AG04450 (cell line): Measurements from ENCODE around the gene VSIG10L2. TPM values are rescaled to one million over a fixed set of nuclear protein-coding genes. Genes with fewer than 3 reads are reported as not detected.

ENCODE experiments used
- CTCF ChIA-PET: fragments of 300-600, 350-600 bp; formaldehyde crosslinking; extraction: SDS; loops from one replicate; lab custom pipeline; 2022; ENCODE audit warnings: antibody characterized with exemption, inconsistent platforms; lab: Charles Lee
- POLR2A ChIA-PET: fragments of 350-600 bp; formaldehyde crosslinking; extraction: SDS; loops from one replicate; lab custom pipeline; 2021; ENCODE audit warnings: antibody characterized with exemption, inconsistent platforms; lab: Yijun Ruan, JAX
- DNase-seq: peaks from one replicate; pipeline ENCODE4 v3.0.0-alpha.2; 2011; ENCODE audit warnings: low read depth, low spot score
- H3K27ac ChIP-seq: one replicate; pipeline ENCODE4 v1.5.1; 2012; ENCODE audit warnings: low read depth, low read length, control low read depth
- H3K27me3 ChIP-seq: one replicate; pipeline ENCODE4 v1.6.0; 2012; ENCODE audit warnings: low read length; ENCODE audit not compliant: control insufficient read depth, insufficient read depth
- H3K4me3 ChIP-seq: 2 replicates; pipeline ENCODE4 v1.5.1; 2011; ENCODE audit warnings: mild to moderate bottlenecking, low read depth, low read length, control low read depth
- H3K9me3 ChIP-seq: 2 replicates; pipeline ENCODE4 v1.5.1; 2012; ENCODE audit warnings: low read length; ENCODE audit not compliant: control insufficient read depth, insufficient read depth
- CTCF ChIP-seq: IDR thresholded peaks from 2 replicates; pipeline ENCODE4 v1.5.1; 2011; ENCODE audit warnings: low read depth, low read length, control low read depth, inconsistent platforms
- polyA plus RNA-seq: library from polyadenylated mRNA; depleted of rRNA; stranded (reverse); fragments of >200 nt; gene quantifications from 2 replicates; pipeline ENCODE4 v1.2.3, GENCODE V29; 2011; rRNA removed

Gene VSIG10L2
- polyA plus RNA-seq, 1 experiment: not detected

GRCh38 chr11:125999234-125999880 is 53.5 kb downstream of the VSIG10L2 start:
- Histone ChIP-seq H3K27ac (no peak overlapping the region), H3K4me3 (no peak overlapping the region), H3K27me3 (peaks cover 2% of the 10 kb centered on the region), H3K9me3 (no peaks in the 10 kb centered on the region)
- no peak for DNase-seq
- CTCF ChIA-PET: no interaction called here
- POLR2A ChIA-PET: no interaction called here
- TF ChIP-seq CTCF: no peak

GRCh38 chr11:126002181-126002580 is 56.3 kb downstream of the VSIG10L2 start:
- H3K27ac ChIP-seq: no peak overlapping the region
- no peak overlapping the region for H3K4me3 ChIP-seq
- TF ChIP-seq CTCF: no peak
- DNase-seq: no peak
- CTCF ChIA-PET: interaction anchor here (1.7 kb wide), 1 partner anchor 192 kb away, joined by 5 read pairs; no protein-coding TSS in a partner anchor
- peaks cover 2% of the 10 kb centered on the region for H3K27me3 ChIP-seq
- H3K9me3 ChIP-seq: no peaks in the 10 kb centered on the region
- POLR2A ChIA-PET: no interaction called here

Other genes with a start within 250 kb of the VSIG10L2 start
- gene PATE1, start 199.8 kb upstream of the VSIG10L2 start, polyA plus RNA-seq: not detected in 2 replicates
- gene PATE2, start 167.2 kb upstream of the VSIG10L2 start, polyA plus RNA-seq: not detected in 2 replicates
- gene PATE3, start 157.9 kb upstream of the VSIG10L2 start, polyA plus RNA-seq: not detected in 2 replicates
- not detected in 2 replicates for gene PATE4, start 112.7 kb upstream of the VSIG10L2 start, polyA plus RNA-seq
- gene HYLS1, start 58.4 kb upstream of the VSIG10L2 start, polyA plus RNA-seq: 5.0 and 7.0 TPM in 2 replicates
- gene PUS3, start 42.8 kb upstream of the VSIG10L2 start, polyA plus RNA-seq: 9.5 and 13.2 TPM in 2 replicates
- gene DDX25, start 41.5 kb upstream of the VSIG10L2 start, polyA plus RNA-seq: not detected in 2 replicates
- gene CDON, start 116.8 kb downstream of the VSIG10L2 start, polyA plus RNA-seq: 2.6 and 4.0 TPM in 2 replicates